ENCODE data around the gene RETN.
A peak's percentile ranks its signal among the peaks of the same experiment; 100 is the strongest.
"Not testable (repeated sequence)": the region's sequence is repeated elsewhere in the genome, so short reads cannot be mapped to it uniquely, and the experiment has no call there.

RETN gene

GRCh38 chr19:7638802-7639465 lies 29.9 kb upstream of the RETN start:
- DNase-seq: no peak

GRCh38 chr19:7639863-7640348 lies 28.9 kb upstream of the RETN start:
- DNase-seq: no peak

- DNase-seq: no peak
Measured at GRCh38 chr19:7640803-7641202, 28.0 kb upstream of the RETN start.

- no peak for DNase-seq
Measured at GRCh38 chr19:7641290-7642276, 27.3 kb upstream of the RETN start.

DNA sequence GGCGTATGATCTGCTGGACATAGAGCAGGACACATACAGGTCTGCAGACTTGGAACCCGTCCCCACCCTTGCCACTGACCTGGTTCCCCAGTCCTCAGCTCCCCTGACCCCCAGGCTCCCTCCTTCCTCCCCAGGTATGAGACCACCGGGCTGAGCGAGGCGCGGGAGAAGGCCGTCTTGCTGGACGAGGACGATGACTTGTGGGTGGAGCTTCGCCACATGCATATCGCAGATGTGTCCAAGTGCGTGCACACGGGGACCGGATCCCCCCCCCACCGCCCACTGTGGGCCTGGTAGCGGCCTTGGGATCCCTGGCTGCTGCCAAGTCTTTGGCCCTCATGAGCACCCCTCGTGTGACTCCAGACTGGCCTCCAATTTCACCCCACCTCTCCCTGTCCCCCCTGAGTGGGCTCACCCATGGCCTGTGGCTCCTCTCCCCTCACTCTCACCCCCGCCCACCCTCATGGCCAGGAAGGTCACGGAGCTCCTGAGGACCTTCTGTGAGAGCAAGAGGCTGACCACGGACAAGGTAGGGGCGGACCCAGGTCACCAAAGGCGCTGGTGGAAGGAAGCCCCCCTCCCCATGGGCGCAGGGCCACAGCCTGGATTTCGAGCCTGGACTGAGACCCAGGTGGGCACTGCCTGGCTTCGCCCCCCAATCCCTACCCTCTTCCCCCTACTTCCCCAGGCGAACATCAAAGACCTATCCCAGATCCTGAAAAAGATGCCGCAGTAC lies 26.4 kb upstream of the RETN start:
- DNase-seq: no peak

DNA sequence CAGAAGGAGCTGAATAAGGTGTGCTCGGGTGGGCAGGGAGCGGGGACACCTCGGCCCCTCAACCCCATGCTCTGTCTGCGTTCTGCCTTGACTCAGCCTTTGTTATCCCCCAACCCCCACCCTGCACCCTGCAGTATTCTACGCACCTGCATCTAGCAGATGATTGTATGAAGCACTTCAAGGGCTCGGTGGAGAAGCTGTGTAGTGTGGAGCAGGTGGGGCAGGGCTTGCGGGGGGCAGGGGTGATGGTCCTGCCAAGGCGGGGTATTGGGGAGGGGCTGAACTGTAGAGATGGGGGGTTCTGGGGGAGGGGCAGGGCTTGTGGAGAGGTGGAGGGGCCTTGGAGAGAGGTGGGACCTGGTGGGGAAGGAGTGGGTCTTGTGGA lies 25.8 kb upstream of the RETN start:
- DNase-seq: no peak

GRCh38 chr19:7643629-7644549 lies 25.0 kb upstream of the RETN start:
- DNase-seq: not testable (repeated sequence)

GRCh38 chr19:7644550-7644877 lies 24.3 kb upstream of the RETN start:
- DNase-seq: no peak

DNA sequence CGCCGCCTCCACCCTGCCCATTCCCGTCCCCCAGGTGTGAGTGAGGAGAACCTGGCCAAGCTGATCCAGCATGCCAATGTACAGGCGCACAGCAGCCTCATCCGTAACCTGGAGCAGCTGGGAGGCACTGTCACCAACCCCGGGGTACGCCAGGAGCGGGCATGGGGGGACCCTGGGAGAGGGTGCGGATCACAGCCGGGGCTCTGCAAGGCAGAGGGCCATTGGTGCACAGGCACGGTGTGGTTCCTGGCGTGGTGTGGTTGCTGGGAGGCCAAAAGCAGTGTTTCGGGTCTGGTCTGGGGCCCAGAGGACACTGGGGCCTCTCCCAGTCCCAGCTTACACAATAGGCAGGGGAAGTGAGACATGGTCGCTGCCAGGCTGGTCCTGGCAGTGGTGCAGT lies 23.7 kb upstream of the RETN start:
- no peak for DNase-seq

DNA sequence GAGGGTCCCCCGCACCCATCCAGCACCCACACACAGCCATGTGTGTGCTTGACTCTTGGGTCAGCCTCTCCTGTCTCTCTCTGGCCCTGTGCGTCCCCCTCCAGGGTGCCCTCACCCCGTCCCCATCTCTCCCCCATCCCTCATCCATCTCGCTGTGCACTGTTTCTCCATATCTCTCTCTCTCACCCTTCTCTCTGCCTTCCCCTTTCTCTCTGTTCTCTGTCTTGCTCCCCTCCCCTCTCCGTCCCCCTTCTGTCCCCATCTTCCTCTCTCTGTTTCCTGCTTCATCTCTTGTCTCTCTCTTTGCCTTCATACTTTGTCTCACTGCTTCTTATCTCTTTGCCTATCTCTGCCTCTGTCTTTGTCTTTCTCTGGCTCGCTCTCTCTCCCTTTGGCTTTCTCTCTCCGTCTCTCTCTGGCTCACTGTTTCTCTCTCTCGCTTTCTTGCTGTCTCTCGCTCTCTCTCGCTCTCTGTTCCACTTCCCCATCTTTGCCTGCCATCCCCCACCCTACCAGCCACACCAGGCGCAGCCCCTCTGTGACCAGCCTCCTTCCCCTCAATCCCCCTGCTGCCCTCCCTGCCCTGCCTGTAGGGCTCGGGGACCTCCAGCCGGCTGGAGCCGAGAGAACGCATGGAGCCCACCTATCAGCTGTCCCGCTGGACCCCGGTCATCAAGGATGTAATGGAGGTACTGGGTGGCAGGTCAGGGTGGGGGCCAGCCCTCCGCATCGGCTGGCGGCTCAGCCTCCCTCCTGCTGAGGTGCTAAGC lies 23.0 kb upstream of the RETN start:
- DNase-seq: no peak

DNA sequence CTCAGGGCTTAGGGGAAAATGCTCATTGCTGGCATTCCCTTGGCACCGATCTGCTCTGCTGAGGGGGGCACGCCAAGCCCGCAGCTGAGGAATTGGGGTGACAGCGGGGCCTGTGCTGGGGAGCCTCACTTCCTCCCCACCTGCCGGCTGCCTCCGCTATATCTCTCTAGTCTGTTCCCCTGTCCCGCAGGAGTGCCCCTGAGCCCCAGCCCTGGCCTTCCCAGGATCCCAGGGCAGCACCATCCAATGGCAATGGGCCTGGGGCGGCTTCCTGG lies 22.5 kb upstream of the RETN start:
- no peak for DNase-seq

- DNase-seq: no peak
Measured at GRCh38 chr19:7647156-7647555, 21.7 kb upstream of the RETN start.

DNA sequence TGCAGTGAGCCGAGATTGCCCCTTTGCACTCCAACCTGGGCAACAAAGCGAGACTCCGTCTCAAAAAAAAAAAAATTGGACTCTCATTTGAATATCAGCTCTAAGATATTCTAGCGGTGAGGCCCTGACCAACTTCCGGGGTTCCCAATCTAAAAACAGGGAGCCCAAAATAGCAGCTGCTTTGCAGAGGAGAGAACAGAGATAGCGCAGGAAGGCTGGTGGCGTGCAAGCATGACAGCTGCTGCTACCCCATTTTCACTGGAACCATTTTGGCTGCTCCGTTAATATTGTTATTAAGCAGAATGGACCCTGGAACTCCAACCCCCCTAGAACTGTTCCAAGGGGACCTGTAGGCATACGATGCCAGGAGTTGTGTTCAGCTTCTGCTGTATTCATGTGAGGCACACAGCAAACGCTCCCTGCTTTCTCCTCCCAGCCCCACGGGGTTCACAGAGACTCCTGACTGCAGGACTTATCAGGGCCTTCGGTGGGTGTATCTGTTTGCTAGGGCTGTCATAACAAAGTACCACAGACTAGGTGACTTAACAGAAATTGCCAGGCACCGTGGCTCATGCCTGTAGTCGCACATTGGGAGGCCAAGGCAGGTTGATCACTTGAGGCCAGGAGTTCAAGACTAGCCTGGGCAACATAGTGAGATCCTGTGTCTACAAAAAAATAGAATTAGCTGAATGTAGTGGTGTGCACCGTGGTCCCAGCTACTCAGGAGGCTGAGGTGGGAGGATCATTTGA lies 20.4 kb upstream of the RETN start:
- DNase-seq: no peak

- DNase-seq: no peak
Measured at GRCh38 chr19:7650148-7650547, 18.7 kb upstream of the RETN start.

- peak; percentile 47 to 83 for DNase-seq
Measured at GRCh38 chr19:7652061-7652641, 16.7 kb upstream of the RETN start.

- DNase-seq: no peak
Measured at GRCh38 chr19:7654401-7654800, 14.4 kb upstream of the RETN start.

GRCh38 chr19:7655581-7655980 lies 13.3 kb upstream of the RETN start:
- no peak for DNase-seq

DNA sequence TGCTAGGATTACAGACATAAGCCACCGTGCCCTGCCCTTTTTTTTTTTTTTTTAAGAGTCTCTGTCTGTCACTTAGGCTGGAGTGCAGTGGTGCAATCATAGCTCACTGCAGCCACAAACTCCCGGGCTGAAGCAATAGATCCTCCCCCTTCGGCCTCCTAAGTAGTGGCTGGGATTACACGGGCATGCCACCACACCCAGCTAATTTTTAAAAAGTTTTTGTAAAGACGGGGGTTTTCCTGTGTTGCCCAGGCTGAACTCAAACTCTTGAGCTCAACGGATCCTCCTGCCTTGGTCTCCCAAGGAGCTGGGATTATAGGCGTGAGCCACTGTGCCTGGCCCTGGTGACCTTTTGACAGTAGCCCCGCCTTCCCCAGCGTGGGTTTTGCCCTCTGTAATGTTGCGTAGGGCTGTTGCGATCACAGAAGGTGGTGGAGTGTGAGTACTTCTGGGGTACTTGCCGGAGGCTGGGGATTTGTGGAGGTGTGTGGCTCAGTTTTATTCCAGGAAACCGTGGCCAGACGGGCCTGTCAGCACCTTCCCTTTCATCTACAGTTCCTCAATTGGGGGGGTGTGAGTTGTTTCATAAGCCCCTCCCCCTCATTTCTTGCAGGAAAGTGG lies 11.6 kb upstream of the RETN start:
- DNase-seq: no peak

- DNase-seq: no peak
Measured at GRCh38 chr19:7658219-7658686, 10.6 kb upstream of the RETN start.
